ENCODE results near the gene RACGAP1. TPM values are rescaled to one million over a fixed set of nuclear protein-coding genes. Genes with fewer than 3 reads are reported as not detected.

RACGAP1 gene
- polyA plus RNA-seq, 3 donors = 3.1 to 5.4 (median 3.6) TPM

GRCh38 chr12:49969027-49969426 is 56.3 kb downstream of the RACGAP1 start:
- 59% methylated on average over 3 of the region's 5 CpGs for WGBS (ENCODE audit: insufficient coverage)

GRCh38 chr12:49968471-49968870 is 56.8 kb downstream of the RACGAP1 start:
- H3K4me2 ChIP-seq (replicated peaks; ENCODE audit: extremely low read depth, low read length, poor library complexity, severe bottlenecking) = no peak overlapping the region
- no peaks in the 10 kb centered on the region for H3K79me2 ChIP-seq (ENCODE audit: insufficient read depth, low read length)
- H3K36me3 Mint-ChIP-seq = no peaks in the 10 kb centered on the region
- no peak for DNase-seq
- H3K4me1 Mint-ChIP-seq = peaks cover 12% of the 10 kb centered on the region
- no peak overlapping the region for H2AFZ ChIP-seq (ENCODE audit: insufficient read depth, low read depth, low read length, poor library complexity, severe bottlenecking)
- H3K9me3 ChIP-seq (replicated peaks in 1 of 2; ENCODE audit: control insufficient read depth in 1 of 2, insufficient read depth in 1 of 2, low read length in 2 of 2) = no peaks in the 10 kb centered on the region
- H3K27me3 Mint-ChIP-seq (ENCODE audit: low read depth in 3 of 3) = peaks cover 37 to 47% (median 39%) of the 10 kb centered on the region in 3 donors
- H3K9ac ChIP-seq (ENCODE audit: insufficient read depth, low read length, poor library complexity, severe bottlenecking) = no peak overlapping the region
- H3K9me3 Mint-ChIP-seq = peaks cover 0 to 2% (median 0%) of the 10 kb centered on the region in 7 donors
- 90% methylated on average over 5 of the region's 6 CpGs for WGBS (ENCODE audit: insufficient coverage)
- intact Hi-C loops (cut with micrococcal nuclease) = loop anchor here (5.0 to 10.0 kb wide), 2 partner anchors 89 to 206 kb away; partner anchors contain the start of gene ASIC1 (in 1 of the 2)
- H3K27ac Mint-ChIP-seq = no peak overlapping the region
- peak overlapping the region in 1 of 2 donors; percentile 83 for H3K4me3 Mint-ChIP-seq
- H3K27me3 ChIP-seq (ENCODE audit: control insufficient read depth in 2 of 2, insufficient read depth in 2 of 2, low read length in 2 of 2) = peaks cover 4 to 60% of the 10 kb centered on the region in 2 donors
- H4K20me1 ChIP-seq (ENCODE audit: insufficient read depth, low read length) = no peaks in the 10 kb centered on the region
- peaks cover 19 to 26% of the 10 kb centered on the region in 2 donors for H3K4me1 ChIP-seq (ENCODE audit: control insufficient read depth in 1 of 2, insufficient read depth in 2 of 2, low read length in 2 of 2)
- H3K27ac ChIP-seq (ENCODE audit: low read depth in 1 of 2, low read length in 2 of 2) = no peak overlapping the region
- H3K4me3 ChIP-seq (replicated peaks in 1 of 3; ENCODE audit: low read depth in 2 of 3, low read length in 3 of 3) = no peak overlapping the region
- no peak for TF ChIP-seq CTCF (IDR thresholded peaks at IDR 0.05)
- no peaks in the 10 kb centered on the region for H3K36me3 ChIP-seq (replicated peaks in 1 of 2; ENCODE audit: control insufficient read depth in 1 of 2, insufficient read depth in 2 of 2, low read length in 2 of 2)

More at GRCh38 chr12:49969027-49969426, 56.3 kb downstream of the RACGAP1 start:
- Histone ChIP-seq H3K9me3 (replicated peaks in 1 of 2; ENCODE audit: control insufficient read depth in 1 of 2, insufficient read depth in 1 of 2, low read length in 2 of 2) (no peaks in the 10 kb centered on the region), H3K4me3 (replicated peaks in 1 of 3; ENCODE audit: low read depth in 2 of 3, low read length in 3 of 3) (no peak overlapping the region), H3K9ac (ENCODE audit: insufficient read depth, low read length, poor library complexity, severe bottlenecking) (no peak overlapping the region), H3K4me2 (replicated peaks; ENCODE audit: extremely low read depth, low read length, poor library complexity, severe bottlenecking) (no peak overlapping the region), H3K4me1 (ENCODE audit: control insufficient read depth in 1 of 2, insufficient read depth in 2 of 2, low read length in 2 of 2) (peaks cover 19 to 28% of the 10 kb centered on the region in 2 donors), H3K27me3 (ENCODE audit: control insufficient read depth in 2 of 2, insufficient read depth in 2 of 2, low read length in 2 of 2) (peaks cover 0 to 54% of the 10 kb centered on the region in 2 donors), H2AFZ (ENCODE audit: insufficient read depth, low read depth, low read length, poor library complexity, severe bottlenecking) (no peak overlapping the region), H3K79me2 (ENCODE audit: insufficient read depth, low read length) (no peaks in the 10 kb centered on the region), H3K36me3 (replicated peaks in 1 of 2; ENCODE audit: control insufficient read depth in 1 of 2, insufficient read depth in 2 of 2, low read length in 2 of 2) (no peaks in the 10 kb centered on the region), H4K20me1 (ENCODE audit: insufficient read depth, low read length) (no peaks in the 10 kb centered on the region), H3K27ac (ENCODE audit: low read depth in 1 of 2, low read length in 2 of 2) (no peak overlapping the region)
- Mint-ChIP-seq H3K27me3 (ENCODE audit: low read depth in 3 of 3) (peaks cover 33 to 43% (median 34%) of the 10 kb centered on the region in 3 donors), H3K9me3 (peaks cover 0 to 2% (median 0%) of the 10 kb centered on the region in 7 donors), H3K36me3 (no peaks in the 10 kb centered on the region), H3K4me1 (peaks cover 16% of the 10 kb centered on the region), H3K27ac (no peak overlapping the region), H3K4me3 (no peak overlapping the region)
- intact Hi-C loops (cut with micrococcal nuclease) = loop anchor here (5.0 to 10.0 kb wide), 2 partner anchors 88 to 206 kb away; partner anchors contain the start of gene ASIC1 (in 1 of the 2)
- no peak for DNase-seq
- no peak for TF ChIP-seq CTCF (IDR thresholded peaks at IDR 0.05)

Measured in CD14-positive monocyte (primary cell).